Hypothalamus (tissue), 51 donors: ENCODE results near the gene KCTD3.
A peak's percentile ranks its signal among the peaks of the same experiment; 100 is the strongest.

ENCODE experiments used
- DNase-seq, 51 donors: peaks; one replicate each; lab custom pipeline; 2025; lab: John Stamatoyannopoulos, UW

Gene KCTD3

DNA sequence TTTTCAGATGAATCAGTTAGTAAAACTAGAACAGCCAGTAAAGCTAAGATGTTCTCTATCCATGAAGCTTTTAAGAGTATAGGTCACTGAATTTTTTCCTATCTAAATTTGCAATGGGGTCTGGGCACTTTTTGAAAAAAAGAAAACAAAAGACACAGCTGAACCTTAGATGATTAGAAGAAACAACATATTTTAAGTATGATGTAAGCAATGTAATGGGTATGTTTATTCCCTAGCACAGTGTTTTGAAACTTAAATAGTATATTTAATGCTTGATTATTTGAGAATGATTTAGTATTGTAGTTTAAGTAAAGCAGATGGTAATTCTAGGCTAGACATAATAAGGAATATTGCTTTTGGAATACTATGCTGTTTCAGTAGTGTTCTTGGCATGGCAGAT is 36.2 kb downstream of the KCTD3 start:
- DNase-seq = no peak

DNA sequence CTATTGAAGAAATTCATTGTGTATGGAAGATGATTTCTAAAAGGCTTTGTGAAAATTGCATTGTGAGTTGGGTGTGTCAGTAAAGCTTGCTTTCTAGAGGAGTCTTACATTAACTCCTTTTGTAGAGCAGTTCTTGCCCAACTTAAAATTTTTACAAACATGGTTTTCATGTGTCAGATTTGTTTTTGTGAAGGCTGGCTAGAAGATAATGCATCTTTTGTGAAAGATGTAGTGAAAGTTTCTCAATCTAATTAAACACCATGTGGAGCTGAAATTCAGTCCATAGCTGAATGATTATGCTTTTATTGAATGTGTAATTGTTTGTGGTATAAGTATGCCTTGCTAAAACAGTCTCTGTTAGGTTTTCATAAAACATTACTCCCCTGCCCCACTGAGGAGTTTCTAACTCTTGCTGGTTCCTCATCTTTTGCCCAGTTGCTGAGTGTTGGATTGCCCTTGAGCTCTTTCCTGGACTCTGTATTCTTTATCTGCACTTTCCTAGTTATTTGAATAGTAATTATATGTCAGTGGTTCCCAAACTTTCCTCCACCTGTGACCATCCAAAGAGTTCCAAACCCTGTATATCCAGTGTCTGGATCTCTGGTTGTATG is 38.0 kb downstream of the KCTD3 start:
- no peak for DNase-seq

DNA sequence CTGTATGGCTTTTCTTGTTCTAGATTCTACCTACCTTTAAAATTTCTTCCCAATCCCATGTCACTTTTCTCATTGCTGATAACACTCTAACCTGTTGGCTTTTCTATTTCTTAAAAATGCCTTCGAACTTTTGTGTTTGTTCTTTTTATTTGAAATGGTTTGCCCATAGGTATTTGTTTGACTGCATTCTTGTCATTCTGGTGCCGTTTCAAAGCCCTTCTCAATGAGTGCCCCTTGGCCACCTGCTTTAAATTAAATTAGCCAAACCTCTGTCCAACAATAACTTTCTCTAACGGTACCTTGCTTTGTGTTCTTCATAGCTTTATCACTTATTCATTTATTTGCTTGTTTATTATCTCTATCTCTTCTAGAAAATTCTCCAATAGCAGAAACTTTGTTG is 38.9 kb downstream of the KCTD3 start:
- DNase-seq = no peak

DNA sequence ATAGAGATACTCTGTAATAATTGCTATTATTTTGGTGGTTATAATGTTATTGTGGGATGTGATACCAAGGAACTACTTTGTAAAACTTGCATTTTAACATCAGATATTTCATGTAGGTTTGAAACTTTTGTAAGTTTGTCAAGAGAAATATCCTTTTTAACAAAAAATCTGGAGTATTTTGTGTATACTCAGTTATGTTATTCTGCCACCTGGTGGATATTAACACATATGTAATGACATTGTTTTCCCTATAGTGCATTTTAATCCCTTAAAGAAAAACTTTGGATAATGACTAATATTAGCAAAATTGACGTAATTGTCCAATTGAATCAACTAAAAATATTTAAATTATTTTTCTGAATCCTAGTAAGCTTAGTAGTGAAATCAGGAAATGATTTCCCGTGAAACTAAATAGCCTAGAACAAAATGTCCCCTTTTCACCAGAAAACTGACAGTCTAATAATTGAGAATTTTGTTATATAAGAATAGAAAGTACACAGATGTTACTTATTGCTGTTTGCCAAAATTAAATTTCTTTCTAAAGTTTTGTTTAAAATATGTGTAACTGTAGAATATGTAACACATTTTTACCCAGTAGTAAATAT is 39.6 kb downstream of the KCTD3 start:
- DNase-seq = no peak

DNA sequence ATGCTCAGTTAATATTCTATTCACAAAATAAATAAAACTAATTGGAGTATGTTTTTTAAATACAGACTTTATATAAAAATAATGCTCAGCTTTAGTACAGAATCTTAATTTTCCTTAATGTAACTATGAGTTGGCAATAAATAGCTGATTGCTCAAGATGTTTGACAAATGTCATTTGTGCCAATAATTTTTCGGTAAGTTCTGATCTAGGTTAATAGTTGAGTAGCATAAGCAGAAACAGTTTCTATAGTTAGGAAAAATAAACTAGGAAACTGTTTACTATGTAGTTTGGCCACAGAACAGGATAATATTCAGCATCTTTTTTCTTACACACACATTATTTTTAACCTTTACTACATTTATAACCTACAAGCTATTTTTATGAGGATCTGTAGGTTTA is 40.3 kb downstream of the KCTD3 start:
- no peak for DNase-seq

DNA sequence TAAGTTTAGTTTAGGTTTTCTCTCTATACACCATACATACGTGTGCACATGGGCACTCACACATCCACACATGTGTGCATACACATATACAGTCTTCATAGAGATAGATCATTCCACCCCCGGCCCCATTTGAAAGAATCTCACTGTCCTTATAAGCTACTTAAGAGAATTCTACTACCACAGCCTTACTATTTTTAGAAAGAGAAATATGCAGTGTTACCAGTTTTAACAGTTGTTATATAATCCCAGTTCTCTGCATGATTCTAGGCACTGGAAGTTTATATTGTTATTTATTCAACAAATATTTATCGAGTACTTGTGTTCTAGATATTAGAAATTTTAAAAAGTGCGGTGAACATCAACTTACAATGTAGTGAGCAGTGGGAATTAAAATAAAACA is 41.5 kb downstream of the KCTD3 start:
- DNase-seq = no peak

DNA sequence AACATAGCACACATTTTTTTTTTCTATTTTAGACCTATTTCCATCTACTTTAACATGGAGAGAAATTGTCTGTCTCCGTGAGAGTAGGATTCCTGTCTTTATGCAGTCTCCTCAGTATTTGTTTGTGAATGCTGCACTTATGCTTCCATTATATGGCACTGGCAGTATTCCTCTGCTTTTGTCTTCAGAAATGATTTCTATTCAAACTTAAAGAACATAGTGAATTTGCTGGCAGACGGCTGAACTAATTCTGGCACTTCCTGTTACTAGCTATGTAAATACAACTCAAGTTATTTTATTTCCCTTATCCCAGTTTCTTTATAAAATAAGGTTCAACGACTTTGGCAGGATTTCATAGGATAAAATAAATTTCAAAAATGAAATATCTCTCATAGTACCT is 45.3 kb downstream of the KCTD3 start:
- DNase-seq = no peak

DNA sequence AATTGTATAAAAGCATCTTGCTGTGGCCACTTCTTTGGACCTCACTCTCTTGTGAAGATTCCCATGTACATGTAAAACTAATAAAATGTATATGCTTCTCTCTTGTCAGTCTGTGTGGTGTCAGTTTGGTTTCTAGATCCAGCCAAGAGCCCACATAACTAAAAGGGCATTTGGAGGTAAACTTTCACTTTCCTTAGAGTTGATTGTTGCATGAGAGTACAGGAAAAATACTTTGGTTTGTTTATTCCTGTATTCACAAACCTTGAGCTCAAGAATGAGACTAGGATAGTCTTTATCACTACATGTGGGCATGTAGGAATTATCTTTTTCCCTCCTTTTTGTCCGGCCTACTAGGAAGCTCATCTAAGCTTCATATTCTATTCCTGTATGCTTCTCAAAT is 50.9 kb downstream of the KCTD3 start:
- DNase-seq = no peak

DNA sequence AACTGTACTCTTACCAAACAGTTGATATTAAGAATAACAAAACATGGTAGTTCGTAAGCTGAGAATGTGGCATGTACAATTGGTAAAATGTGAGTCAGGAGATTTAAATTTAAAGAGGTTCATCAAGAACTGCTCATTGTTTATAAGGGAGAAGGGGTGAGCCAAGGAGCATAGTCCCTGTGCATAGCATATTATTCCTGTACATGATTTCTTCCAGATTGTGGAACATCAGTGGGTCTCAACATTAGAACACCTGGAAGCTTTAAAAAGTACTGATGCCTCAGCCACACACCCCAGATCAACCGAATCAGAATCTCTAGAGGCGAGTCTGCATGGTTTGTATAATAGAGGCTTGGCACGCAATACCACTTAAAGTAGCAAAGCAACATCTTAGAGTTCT is 56.1 kb downstream of the KCTD3 start:
- no peak for DNase-seq

DNA sequence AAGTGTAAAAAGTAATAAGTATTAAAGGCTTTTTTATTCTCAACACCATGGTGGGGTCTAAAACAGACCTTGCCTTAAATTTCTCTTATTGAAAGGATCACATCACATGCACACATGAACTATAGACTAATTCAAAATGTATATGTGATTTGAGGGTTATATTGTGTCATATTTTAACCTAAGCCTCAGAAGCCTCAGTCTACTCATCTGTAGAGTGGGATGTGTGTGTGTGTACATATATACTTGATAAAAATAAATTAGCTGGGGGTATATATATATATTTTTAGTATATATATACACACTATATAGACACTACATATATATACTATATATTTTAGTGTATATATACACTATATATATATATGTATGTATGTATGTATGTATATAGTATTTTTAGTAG is 58.8 kb downstream of the KCTD3 start:
- no peak for DNase-seq

DNA sequence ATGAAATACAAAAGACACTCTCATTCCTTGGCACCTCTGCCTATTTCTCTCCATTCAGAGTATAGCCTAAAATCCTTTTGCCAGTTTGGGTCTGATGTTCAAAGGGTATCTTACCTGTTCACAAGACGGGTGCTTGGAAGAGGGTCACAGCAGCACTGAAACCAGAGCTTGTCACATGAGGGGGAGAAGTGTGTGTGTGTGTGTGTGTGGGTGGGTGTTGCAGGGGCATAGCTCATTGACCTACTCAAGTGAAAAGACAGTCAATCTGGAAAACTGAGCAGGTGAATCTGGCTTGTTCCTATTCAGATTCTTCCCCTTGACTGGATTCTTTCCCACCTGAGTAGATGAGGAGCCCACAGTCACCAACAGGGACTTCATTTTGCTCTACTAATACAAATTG is 63.9 kb downstream of the KCTD3 start:
- no peak for DNase-seq

DNA sequence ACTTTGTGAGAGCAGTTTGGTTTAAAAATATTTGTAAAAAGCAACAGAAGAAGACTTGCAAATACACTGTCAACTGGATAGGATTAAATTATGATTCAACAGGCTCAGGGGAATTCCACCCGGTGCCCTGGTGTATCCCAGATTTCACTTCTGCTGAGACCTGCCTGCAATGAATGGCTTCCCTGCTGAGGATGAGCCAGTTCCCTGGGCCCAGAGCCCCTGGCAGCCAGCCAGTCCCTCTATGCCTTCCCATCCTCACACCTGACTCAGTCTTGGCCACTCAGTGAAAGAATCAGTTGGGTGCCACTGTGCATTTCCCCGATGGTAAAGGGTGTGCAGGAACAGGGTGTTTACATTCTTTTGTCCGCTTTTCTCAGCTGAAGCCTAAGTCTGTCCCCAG is 64.4 kb downstream of the KCTD3 start:
- DNase-seq = no peak

DNA sequence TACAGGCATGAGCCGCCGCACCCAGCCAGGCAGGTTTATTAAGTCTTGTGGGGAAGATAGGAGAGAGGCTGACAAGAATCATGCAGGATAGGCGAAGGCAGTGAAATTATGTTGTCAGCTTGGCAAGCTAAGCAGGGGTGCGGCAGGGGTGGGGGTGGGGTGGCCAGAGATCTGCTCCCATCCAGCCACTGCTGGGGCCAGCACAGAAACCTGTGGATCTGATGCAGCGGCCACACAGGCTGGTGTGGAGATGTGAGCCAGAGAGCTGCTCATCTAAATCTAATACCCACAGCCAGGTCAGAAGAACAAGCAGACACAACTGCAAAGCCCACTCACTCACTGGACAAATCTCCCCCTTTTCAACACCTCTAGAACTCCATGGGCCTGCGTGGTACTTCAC is 68.7 kb downstream of the KCTD3 start:
- no peak for DNase-seq

DNA sequence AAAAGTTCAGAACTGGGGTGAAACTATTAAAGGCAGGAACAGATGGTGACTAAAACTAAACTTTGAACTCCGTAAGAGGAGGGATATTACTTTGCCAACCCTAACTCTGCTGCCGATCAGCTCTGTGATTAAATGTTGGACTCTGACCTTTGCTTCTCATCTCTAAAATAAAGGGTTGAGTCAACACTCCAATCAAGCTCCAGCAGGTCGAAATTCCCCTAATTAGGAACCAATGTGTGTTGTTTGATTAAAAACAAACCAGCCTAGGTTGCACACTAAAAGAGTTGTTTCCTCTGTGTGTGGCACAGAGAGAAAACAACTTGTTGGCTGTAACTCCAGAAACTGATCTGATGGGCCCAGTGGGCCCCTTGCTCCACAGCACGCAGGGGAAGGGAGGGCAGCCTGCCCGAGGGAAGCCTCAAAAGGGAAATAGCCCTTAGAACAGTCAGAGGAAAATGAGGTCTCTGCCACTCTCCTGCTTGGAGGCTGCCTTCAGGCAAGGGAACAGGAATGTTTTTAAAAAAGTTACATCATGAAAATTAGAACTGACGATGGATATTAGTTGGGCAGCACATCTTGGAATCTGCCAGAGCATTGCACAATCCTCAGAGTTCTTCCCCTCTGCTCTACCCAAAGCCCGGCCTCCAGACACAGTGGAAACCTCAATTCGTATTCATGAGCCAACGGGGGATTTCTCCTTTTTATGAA is 69.3 kb downstream of the KCTD3 start:
- no peak for DNase-seq

DNA sequence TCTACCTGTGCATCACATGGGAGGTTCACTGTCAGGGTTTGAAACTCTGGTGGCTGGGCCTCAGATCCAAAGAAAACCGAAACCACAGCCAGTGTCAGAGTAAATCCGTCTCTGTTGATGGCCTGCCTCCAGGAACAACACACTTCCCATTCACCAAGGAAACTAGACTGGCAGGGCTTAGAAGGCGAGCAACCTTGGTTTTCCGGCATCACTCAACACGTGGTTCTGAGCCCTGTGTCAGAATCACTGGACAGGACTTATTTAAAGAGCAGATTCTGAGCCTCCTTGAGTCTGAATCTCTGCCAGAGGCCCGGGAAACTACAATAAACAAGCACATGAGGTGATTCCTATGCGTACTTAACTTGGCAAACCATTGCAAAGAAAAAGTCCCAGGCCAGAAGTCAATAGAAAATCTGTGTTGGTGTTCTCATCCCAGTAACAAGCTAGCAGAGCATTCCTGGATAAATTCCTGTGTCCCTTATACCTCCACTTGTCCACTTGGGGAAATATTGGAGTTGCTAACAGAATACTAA is 70.0 kb downstream of the KCTD3 start:
- peak in 23 of 51 donors; percentile 0 to 48 (median 16) for DNase-seq

DNA sequence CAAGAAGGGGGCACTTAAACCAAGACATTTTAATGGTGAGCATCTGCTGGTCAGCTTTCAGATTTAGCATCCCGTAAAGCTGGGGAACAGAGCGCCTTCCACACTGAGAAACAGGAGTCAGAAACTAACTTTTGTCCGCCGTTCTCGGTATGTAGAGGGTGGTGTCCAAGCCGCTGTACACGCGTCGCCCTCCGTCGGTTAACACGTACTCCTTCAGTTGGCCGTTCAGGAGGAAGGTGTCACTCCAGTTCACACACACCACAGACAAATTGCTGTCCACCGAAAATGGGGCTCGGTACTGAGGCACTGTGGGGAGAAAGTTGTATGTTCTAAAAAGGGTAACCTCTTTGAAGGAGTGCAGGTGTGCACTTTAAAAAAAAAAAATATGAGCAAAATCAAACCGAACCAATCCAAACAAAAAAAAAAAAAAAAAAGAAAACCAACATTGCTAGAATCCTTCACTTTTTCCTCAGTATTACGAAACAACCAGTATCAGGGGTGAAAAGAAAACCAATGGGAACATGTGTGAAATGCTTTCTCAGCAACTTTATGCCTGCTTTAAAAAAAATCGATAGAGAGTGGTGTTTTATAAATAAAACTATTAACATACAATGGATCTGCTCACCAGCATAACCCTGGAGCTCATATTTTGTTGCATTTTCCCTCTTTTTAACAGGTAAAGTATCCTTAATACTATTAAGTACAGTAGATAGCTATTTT is 73.5 kb downstream of the KCTD3 start:
- DNase-seq = no peak

DNA sequence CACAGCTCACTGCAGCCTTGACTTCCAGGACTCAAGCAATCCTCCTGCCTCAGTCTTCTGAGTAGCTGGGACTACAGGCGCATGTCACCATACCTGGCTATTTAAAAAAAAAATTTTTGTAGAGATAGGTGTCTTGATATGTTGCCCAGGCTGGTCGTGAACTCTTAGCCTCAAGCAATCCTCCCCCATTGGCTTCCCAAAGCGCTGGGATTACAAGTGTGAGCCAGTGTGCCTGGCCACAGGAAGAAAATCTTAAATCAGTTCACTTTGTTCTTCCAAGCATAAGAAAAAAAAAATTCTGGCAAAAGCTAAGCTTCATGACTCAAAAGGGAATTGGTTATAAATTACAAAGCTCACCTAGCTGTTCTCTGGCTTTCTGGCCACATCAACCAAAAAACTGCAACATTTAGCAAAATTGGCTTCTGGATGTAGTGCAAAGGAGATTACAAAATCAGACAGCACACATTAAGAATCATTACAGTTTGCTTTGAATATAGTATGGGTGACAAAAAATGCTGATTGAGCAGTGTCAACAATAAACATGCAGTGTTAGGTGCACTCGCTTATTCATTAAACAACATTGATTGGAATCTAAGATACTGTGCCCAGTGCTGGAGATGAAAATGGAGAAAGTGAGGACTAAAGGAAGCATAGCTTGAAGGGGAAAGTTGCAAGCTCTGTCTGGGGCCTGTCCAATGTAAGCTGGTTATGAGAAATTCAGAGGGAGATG is 76.7 kb downstream of the KCTD3 start:
- no peak for DNase-seq

DNA sequence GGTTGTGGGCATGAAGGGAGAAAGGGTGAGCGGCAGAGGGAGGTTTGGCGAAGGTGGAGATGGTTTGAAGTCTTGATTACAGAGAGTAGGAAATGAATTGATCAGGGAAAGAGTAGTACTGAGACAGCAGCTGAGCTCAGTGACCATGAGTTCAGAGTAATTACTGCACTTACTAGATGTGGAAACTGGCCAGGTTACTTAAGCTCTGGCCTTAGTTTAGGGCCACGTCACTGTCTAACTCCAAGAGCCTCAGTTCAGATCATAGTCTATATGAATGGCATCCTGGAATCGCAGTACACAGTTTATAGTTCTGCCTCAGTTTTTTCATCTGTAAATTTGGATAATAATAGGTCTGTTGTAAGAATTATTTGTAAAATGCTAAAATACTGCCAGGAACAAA is 78.1 kb downstream of the KCTD3 start:
- no peak for DNase-seq

DNA sequence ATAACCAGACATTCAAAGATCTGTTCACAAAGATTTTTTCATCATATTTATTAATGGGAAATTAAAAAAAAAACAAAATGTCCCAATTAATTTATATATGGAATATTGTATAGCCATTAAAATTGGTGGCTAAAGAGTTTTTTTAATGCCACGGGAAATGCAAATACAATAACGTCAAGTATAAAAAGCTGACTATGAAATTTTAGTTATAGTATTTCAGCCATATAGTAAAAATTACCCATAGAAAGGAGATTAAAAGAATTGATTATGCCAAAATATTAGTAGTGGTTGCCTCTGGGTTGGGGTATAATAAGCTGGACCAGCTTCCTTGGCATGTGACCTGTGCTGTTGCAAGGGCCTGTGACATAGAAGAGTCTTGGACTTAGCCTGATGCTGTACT is 78.8 kb downstream of the KCTD3 start:
- DNase-seq = no peak

DNA sequence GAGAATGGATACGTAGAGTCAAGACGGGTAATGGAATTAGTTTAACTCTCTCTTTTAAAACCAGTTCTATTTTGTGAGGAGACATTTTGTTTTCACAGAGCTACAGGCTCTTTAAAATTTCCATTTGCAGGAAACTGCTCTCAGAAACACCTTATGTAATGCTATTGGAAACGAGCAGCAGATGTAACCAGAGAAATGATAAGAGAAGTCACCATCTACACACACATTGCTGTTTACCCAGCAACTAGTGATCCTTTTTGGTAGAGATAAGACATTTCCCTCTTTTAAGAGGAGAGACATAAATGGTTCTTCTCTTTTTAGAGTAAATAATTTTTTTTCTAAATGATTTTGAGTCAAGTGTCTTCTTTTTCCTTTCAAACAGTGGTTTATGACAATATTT is 80.6 kb downstream of the KCTD3 start:
- no peak for DNase-seq

DNA sequence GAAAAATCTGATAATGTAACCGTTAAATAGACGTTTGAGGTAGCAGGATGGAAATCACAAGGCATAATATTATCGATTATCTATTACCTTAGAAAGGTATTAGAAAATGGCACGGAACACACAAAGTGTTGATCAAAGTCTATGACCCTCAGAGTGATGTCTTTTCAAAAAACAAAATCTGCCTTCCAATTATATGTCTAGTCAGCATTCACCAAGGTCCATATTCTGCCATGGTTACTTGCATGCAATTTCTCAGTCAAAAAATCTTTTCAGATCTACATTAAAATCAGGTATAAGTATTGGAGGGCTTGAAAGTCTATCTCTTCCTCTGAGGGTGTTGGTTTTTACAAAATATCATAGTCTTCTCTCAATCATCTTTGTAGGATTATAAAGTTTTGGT is 81.9 kb downstream of the KCTD3 start:
- no peak for DNase-seq
